DMS53 treated with DMSO at 0.1 percent for 48 hours (cell line): ENCODE data around the gene TREML4.
"Not testable (repeated sequence)": the region's sequence is repeated elsewhere in the genome, so short reads cannot be mapped to it uniquely, and the experiment has no call there.

ENCODE experiments used
- DNase-seq: peaks from one replicate; lab custom pipeline; 2025; ENCODE audit not compliant: unreplicated experiment; lab: John Stamatoyannopoulos, UW

Gene TREML4

DNA sequence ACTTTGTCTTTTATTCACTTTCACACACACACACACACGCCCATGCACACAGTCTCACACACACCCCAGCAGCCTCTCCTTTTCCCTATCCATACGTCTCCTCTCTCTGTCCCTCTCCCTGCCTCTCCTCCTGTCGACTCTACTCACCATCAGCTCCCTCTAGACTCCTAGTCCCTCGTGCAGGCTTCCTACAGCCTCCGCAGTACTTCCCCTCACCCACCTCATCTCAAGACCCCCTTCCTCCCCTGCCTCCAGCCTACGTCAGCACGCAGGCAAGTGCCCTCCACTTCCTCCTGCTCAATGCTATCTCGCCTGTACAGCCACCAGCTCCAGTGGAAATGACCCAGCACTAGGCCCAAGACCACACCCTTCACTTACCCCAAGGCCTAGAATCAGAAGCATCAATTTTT, 26.4 kb upstream of the TREML4 start:
- DNase-seq = no peak

DNA sequence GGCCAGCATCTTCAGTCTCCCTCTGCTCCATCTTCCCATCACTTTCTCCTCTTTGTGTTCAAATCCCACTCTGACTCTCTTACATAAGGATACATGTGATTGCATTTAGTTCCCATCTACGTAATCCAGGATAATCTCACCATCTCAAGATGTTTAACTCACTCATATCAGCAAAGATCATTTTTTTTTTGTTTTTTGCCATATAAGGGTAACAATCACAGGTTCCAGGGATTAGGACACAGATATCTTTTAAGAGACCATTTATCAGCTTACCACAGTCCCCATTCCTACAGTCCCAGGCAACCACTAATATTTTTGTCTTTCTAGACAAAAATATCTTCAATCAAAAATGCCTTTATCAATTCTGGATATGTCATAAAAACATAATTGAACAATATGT, 24.0 kb upstream of the TREML4 start:
- no peak for DNase-seq

DNA sequence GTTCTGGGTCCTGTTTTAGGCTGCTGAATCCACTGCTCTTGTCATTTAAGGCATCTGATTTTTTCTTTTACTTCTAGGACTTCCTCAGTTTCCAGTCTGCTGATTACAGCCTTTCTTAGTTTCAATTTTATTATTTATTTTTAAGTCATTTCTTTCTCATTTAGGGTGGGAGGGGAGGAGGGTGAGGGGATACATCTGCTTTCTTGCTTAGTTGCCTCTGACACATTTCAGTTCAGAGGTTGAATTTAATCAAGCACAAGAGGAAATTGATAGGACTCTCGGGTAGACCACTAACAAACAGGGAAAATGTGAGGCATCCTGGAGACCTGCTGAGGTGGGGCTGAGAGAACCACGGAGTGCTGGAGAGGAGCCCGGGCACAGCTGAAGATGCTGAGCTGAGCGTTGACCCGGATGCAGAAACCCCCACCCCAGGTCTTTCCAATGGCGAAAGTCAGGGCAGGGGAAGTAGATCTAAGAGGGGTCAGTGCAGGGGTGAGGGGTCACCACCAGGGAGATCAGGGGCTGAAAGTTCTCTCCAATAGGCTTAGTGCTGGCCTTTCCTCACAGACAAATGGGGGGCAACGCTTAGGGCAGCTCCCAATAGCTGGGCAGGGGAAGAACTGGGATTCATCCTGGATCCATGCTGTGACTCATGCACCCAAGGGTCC, 19.6 kb upstream of the TREML4 start:
- no peak for DNase-seq

DNA sequence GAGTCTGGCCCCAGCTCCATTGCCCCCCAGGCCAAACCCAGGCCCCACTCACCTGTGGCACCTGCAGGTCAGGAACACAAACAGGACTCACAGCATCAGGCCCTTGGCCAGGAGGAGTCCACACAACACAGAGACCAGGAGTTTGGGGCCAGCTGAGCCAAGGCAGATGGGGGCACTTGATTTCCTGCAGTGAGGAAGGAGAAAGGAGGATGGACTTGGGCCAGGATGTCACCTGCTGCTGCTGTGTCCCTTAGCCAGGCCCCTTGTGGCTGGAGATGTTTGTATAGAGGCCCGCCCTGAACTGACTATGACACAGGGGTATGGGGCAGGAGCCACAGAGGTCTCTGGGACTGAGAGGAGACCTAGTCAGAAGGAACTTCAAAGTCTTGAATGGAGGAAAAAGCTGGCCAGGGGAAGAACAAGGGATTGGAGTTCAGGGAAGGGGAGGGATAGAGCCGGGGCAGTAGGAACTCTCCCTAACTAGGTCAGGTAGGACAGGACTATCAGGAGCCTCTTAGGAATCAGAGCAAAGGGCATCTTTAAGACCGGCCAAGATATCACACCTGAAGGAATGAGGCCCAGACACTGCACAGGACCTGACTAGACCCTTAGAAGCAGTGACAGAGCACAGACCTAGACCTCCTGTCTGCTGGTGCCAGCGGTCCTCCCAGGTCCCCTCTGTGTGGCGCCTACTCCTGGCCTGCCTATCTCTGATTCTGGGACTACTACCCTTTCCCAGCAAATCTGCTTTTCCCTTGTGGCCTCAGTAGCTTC, 18.4 kb upstream of the TREML4 start:
- DNase-seq = no peak

DNA sequence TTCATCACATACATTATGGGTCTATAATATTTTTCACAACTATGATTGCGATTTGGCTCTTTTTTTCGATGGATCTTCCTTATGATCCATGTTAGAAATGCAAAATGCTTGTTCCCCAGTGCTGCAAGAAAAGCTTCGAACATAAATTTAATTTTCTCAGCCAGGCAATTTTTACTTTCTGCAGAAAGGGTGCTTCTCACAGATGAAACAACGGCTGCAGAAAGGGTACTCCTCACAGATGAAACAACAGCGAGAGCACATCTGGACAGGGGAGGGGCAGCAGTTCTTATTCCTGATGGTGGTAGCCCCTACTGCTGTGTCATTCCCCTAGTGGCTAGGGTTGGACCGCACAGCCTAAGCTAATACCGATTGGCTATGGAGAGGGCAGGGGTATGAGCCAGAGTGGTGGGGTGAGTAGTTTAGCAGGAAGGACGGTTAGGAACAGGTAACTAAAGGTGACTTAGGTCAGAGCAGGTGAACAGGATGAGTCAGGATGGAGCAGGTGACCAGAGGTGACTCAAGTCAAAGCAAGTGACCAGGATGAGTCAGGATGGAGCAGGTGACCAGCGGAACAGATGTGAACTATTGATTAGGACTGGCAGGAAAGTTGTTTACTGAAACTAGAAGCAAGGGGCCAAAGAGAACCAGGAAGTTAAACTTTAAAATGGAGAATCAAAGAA, 13.4 kb upstream of the TREML4 start:
- peak; percentile 86 for DNase-seq

DNA sequence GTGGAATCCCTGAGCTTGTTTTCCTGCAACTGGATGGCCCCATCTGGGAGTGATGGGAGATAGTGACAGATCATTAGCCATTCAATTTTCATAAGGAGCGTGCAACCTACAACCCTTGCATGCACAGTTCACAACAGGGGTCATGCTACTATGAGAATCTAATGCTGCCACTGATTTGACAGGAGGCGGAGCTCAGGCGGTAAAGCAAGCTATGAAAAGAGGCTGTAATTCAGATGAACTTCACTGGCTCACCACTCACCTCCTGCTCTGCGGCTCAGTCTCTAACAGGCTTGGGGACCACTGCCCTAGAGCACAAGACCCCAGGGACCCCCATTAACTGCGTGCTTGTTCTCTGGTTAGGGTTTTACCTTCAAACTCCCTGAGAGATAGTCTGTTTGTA, 12.4 kb upstream of the TREML4 start:
- DNase-seq = no peak

DNA sequence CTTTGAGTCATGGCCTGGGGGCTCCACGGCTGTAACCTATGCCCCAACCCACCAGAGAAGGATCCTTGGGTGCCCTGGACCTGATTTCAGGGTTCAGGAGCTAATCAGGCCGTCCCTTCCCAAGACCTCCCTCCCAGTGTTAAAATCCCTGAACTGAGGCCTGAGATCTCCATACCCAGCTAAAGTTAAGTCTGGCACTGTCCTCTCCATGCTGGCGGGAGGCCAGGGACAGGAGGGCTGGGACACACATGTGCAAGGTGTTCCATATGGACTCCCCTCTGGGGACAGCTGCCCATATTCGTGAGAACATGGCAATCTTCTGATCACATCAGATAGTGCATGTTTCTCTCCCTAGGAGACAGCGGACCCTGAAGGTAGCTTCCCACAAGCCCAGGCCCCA, 11.5 kb upstream of the TREML4 start:
- DNase-seq = no peak

DNA sequence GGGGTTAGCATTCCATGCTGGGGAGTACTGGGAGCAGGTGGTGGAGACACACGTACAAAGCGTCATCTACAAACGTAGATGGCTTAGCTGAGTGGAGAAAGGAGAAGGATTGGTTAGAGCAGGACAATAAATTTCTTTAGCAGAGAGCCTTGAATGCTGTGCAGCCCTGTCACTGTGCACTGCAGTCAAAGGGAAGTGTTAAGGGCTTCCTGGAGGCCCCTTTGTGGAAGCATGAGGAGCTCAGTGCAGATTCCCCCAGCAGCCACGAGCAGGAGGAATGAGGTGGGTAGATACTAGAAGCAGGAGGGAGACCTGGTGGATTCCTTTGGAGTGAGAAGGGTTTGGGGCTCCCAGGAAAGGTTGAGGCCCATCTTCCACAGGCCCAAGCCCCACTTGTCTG, 6.1 kb upstream of the TREML4 start:
- no peak for DNase-seq

DNA sequence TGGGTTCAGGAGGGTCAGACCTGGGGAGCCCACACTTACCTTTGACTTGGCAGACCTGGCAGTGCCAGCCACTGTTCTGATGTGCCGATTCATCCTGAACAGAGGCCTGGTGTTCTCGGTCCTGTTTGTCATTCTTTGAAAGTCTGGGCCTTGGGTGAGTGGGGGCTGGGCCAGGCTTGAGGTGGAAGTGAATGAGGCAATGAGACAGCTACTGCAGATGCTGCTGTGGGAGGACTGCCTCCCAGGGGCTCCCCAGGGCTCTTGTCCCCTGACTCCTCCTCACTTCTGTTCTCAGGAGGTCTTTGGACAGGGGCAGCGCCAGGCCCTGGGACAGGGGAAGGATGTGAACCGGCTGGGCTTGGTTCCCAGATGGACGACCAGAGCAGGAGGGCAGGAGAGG, 5.6 kb upstream of the TREML4 start:
- no peak for DNase-seq

DNA sequence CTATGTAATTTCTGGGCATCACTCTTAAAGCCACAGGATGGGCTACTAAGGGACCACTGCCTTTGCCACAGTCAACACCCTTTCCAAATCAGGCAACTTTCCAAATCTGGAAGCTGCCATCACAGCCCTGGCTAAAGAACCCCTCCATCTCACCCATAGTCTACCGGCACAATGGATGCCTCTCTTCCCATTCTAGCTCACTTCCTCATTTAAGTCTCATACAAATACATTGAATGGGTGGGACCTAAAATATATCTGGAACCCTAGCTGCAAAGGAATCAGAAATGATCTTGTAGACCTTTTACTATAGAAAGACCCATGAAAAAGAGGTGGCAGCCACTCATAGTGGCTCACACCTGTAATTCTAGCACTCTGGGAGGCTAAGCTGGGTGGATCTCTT, 3.3 kb upstream of the TREML4 start:
- no peak for DNase-seq

DNA sequence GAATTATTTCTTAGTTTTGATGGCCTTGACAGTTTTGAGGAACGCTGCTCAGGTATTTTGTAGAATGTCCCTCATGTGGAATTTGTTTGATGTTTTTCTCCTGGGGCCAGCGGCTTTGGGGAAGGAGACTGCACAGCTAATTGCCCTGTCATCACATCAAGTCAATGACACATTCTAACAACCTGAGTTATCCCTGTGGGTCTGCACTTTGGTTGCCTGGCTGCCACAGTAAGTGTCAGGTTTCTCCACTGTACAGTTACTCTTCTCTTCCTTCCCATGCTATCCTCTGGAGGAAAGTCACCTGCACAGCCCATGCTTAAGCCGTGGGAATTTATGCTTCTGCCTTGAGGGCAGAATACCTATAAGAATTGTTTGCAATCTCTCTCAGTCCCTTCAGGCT, 1.4 kb upstream of the TREML4 start:
- DNase-seq = peak; percentile 28

DNA sequence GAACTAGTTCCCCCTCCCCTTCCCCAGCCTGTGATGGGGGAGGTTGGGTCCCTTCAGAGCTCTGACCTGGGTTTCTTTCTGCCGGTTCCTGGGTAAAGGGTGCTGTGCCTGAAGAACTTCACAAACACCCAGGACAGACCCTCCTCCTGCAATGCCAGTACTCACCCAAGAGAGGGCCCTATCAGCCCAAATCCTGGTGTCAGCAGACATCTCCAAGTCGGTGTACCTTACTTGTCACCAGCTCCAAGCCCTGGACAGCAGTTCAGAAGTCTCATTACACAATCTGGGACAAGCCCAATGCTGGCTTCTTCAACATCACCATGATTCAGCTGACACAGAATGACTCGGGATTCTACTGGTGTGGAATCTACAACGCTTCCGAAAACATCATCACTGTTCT, 467 bp downstream of the TREML4 start:
- no peak for DNase-seq

DNA sequence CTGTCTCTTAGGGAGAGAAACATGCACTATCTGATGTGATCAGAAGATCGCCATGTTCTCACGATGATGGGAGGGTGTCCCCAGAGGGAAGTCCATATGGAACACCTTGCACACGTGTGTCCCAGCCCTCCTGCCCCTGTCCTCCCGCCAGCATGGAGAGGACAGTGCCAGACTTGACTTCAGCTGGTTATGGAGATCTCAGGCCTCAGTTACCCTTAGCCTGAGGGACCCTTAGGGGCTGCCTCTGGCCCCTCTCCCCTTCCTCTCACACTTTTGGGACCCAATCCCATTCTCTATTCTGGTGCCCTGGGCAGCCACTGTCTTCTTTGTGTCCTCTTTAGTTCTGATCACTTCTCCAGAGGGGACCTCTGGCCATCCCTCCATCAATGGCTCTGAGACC, 1.6 kb downstream of the TREML4 start:
- DNase-seq = no peak

DNA sequence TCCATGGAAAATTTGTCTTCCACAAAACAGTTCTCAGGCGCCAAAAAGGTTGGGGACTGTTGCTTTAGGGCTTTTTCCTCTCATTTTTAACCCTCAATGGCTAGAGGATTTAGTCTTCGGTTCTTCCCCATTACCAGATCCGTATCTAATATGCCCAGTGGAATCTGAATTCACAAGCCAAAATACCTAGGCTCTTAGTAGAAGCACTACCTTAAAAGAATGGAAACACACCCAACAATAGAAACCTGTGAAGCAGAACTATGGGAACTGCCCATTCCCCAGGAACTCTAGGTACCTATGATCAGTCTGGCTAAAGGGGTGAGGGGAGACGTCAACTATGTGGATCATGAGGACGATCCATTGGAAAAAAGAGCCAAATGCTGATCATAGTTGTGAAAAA, 3.1 kb downstream of the TREML4 start:
- no peak for DNase-seq

DNA sequence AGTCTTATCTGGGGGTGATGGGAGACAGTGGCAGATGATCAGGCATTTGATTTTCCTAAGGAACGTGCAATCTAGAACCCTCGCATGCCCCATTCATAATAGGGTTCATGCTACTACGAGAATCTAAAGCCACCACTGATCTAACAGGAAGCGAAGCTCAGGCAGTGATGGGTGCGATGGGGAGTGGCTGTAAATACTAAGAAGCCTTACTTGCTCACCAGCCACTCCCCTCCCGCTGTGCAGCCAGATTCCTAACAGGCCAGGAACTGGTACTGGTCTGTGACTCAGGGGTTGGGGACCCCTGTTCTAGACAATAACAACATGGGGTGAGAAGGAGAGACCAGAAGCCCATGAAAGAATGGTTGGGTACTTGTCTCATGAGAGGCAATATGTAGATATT, 4.5 kb downstream of the TREML4 start:
- DNase-seq = no peak

DNA sequence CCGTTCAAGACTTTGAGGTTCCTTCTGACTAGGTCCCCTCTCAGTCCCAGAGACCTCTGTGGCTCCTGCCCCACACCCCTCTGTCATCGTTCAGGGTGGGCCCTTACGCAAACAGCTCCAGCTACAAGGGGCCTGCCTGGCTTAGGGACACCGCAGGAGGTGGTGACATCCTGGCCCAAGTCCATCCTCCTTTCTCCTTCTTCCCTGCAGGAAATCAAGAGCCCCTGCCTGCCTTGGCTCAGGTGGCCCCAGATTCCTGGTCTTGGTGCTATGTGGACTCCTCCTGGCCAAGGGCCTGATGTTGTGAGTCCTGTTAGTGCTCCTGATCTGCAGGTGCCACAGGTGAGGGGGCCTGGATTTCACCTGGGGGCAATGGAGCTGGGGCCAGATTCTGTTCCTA, 8.1 kb downstream of the TREML4 start:
- DNase-seq = no peak

DNA sequence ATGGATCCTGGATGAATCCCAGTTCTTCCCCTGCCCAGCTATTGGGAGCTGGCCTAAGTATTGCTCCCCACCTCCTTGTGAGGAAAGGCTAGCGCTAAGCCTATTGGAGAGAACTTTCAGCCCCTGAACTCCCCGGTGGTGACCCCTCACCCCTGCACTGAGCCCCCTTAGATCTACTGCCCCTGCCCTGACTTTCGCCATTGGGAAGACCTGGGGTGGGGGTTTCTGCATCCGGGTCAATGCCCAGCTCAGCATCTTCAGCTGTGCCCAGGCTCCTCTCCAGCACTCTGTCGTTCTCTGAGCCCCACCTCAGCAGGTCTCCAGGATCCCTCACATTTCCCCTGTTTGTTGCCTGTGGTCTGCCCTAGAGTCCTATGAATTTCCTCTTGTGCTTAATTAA, 9.0 kb downstream of the TREML4 start:
- DNase-seq = no peak

DNA sequence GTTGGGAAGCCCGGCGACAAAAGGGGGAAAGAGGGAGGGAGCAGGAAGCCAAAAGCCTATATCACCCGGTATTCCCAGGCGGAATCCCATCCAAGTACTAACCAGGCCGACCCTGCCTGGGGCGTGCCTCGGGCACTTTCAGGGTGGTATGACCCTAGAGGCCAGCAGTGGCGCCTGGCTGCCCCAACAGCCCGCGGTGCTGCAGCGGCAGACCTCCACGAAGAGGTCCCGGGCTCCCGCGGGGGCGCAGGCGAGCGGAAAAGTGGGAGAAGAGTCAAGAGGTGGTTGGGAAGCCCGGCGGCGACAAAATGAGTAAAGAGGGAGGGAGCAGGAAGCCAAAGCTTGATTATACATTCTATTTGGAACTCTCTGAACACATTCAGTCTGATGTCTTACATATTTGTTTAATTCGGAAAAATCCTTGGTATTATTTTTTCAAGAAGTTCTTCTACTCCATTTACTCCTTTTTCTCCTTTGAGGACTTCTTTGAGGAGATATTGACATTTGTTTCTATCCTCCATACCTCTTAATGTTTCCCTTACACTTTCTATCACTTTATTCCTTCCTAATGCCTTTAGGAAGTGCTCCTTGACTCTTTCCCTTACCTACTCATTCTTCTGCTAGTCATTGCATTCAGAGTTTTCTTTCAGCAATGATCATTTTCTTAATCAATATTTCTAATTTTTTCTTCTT, 11.5 kb downstream of the TREML4 start:
- no peak for DNase-seq

DNA sequence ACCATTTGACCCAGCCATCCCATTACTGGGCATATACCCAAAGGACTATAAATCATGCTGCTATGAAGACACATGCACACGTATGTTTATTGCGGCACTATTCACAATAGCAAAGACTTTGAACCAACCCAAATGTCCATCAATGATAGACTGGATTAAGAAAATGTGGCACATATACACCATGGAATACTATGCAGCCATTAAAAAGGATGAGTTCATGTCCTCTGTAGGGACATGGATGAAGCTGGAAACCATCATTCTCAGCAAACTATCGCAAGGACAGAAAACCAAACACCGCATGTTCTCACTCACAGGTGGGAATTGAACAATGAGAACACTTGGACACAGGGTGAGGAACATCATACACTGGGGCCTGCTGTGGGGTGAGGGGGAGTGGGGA, 18.4 kb downstream of the TREML4 start:
- DNase-seq = not testable (repeated sequence)

DNA sequence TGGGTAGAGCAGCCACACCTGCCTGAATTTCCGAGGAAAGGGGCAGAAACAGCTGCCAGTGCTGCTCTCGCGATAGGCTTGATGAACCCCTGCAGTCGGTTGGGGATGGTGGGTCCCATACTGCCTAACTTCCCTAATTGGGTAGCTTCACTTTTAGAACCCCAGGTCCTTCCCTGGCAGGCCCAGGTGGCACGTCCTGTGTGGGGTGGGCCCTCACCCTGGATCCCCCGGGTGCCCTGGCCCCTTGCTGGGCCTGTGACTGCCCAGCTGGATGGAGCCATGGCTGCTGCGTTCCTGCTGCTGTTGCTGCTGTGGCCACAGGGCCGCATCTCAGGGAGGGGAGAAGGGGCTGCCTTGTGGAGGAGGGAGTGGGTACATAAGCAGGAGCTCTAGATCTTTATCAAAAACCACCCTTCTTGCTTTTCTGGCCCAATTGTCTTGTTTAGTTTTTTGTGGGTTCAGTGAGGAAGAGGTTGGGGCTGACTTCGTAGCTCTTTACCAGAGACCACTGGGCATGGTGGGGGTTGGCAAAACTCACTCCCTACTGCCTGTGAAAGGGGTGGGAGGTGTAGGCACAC, 19.2 kb downstream of the TREML4 start:
- DNase-seq = no peak
